HG03354 (cell line): ENCODE data around the gene TRIM65.

Source experiments
- ATAC-seq: cut with Tn5 transposase; IDR thresholded peaks from one replicate; pipeline ENCODE4 v1.9.1; 2021; ENCODE audit warnings: mild to moderate bottlenecking; ENCODE audit not compliant: unreplicated experiment, poor library complexity, severe bottlenecking

Gene TRIM65, protein sequence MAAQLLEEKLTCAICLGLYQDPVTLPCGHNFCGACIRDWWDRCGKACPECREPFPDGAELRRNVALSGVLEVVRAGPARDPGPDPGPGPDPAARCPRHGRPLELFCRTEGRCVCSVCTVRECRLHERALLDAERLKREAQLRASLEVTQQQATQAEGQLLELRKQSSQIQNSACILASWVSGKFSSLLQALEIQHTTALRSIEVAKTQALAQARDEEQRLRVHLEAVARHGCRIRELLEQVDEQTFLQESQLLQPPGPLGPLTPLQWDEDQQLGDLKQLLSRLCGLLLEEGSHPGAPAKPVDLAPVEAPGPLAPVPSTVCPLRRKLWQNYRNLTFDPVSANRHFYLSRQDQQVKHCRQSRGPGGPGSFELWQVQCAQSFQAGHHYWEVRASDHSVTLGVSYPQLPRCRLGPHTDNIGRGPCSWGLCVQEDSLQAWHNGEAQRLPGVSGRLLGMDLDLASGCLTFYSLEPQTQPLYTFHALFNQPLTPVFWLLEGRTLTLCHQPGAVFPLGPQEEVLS

GRCh38 chr17:75896415-75897159 lies at the start of gene TRIM65:
Gene TRIM65 (minus strand): TSS chr17:75896951. CDS start chr17:75896937, 14 bp downstream.
- peak; percentile 70 for ATAC-seq

DNA sequence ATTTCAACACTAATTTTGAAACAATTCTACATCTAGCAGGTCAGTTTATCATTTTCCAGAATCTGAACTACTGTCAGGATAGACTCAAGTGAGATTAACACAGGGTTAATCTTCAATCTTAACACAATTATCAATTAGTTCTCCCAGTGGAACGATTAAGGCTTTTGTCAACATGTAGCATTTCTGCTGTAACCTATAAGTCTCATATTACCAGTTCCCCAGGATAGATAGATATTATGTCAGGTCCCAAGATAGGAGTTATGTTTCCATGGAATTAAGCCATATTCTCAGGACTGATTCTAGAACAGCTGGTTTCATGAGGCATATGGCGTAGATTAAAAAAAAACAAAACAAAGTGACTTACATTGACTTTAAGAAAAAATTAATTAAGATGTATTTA lies 48.5 kb upstream of the TRIM65 start:
- no peak for ATAC-seq

DNA sequence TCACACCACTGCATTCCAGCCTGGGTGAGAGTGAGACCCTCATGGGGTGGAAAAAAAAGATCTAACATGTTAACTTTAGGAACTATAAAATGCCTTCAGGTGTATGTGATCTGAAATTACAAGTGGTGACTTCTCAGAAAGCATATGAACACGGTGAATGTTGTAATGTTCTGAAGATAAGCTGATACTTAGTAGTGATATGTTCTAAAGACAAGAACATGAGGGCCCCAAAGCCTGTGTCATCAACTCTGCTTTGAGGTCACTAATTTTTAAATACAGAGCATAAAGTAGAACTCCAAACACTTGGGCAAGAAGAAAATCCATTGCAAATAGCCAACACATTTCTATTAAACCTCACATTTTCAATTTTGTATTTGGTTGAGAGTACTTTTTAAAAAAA lies 46.7 kb upstream of the TRIM65 start:
- no peak for ATAC-seq

GRCh38 chr17:75942473-75942872 lies 45.7 kb upstream of the TRIM65 start:
- ATAC-seq: no peak

GRCh38 chr17:75941442-75941819 lies 44.7 kb upstream of the TRIM65 start:
- ATAC-seq: no peak

GRCh38 chr17:75940727-75941441 lies 44.1 kb upstream of the TRIM65 start, which contains the start of gene FBF1:
Gene FBF1 (minus strand): TSS chr17:75941042. CDS start chr17:75938149, 2,893 bp downstream.
- peak; percentile 96 for ATAC-seq

- ATAC-seq: no peak
Measured at GRCh38 chr17:75937652-75938051, 40.9 kb upstream of the TRIM65 start.

DNA sequence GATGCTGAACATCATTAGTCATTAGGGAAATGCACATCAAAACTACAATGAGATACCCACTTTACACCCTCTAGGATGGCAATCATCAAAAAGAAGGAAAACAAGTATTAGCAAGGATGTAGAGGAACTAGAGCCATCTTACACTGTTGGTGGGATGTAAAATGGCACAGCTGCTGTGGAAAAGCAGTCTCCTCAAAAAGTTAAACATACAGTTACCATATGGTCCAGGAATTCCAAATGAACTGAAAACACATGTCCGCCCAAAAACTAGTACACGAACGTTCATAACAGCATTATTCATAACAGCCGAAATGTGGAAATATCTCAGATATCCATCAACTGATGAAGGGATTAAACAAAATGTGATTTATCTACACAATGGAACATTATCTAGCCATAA lies 37.1 kb upstream of the TRIM65 start:
- no peak for ATAC-seq

DNA sequence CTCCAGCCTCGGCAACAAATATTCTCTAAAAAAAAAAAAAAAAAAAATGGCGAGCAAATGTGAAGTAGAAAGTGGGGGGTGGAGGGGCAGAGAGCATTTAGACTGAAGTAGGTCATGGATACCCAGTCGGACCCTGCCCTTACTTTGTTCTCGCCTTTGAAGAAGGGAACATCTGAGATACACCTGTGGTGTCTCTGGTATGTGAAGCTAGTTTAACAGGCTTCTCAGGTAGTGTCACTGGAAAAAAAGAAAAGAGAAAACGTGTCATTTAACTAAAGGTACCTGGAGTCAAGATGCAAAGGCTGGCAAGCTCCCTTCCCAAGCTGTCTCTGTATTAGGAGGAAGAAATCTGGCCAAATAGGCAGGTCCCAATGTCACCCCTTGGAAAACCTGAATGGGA lies 36.1 kb upstream of the TRIM65 start:
- no peak for ATAC-seq

GRCh38 chr17:75931062-75931461 lies 34.3 kb upstream of the TRIM65 start:
- ATAC-seq: no peak

GRCh38 chr17:75927286-75927922 lies 30.7 kb upstream of the TRIM65 start:
- ATAC-seq: no peak

DNA sequence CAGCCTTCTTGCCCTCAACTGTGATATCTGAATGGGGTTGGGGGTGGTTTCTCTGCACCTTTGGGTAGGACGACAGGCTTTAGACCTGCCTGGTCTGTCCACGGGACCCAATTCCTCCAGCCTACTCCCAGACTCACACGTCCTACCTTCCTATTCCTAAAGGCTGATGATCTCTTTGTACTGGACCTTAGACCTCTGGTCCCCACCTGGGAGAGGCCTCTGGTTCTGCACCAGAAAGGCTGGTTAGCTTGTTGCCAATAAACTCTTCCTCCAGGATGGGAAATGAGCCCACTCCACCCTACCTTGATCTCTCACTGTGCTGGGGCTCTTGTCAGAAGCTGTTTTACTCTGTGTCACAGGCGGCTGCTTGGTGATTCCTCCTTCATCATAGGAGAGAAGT lies 29.7 kb upstream of the TRIM65 start:
- no peak for ATAC-seq

DNA sequence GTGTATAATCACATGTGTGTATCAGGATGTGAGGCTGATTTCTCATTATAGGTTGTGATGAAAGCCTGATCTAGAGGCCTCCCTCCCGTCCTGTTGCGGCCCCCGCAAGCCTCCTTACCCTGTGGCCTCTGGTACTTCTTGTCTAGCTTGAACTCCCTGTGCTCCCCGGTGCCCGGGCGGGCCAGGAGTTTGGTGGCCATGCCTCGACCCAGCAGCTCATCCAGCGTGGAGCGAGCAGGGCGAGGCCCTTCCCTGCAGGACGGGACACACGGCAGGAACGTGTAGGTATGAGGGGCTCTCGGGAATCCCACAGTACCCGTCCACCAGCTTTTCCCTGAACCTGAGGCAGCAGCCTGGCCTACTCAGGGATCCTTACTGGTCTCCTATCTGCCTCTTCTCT lies 29.2 kb upstream of the TRIM65 start:
- no peak for ATAC-seq

DNA sequence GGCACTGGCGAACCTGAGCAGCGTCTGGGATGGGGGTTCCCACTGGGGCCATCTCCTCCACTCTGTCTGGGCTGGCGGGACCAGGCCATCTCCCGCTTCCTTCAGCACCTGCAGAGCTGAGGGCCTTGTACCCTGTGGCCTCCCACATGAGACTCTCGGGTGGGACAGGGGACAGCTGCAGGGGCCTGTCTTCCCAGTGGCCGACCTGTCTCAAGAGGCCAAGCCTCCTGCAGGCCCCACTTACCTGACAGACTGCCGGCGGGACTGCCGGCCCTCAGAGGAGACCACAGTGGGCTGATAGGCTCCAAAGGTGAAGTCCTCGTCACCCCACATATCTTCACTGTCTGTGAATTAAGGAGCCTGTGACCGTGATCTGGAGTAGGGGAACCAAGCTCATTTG lies 28.4 kb upstream of the TRIM65 start:
- ATAC-seq: no peak

GRCh38 chr17:75922963-75923874 lies 26.5 kb upstream of the TRIM65 start:
- ATAC-seq: no peak

DNA sequence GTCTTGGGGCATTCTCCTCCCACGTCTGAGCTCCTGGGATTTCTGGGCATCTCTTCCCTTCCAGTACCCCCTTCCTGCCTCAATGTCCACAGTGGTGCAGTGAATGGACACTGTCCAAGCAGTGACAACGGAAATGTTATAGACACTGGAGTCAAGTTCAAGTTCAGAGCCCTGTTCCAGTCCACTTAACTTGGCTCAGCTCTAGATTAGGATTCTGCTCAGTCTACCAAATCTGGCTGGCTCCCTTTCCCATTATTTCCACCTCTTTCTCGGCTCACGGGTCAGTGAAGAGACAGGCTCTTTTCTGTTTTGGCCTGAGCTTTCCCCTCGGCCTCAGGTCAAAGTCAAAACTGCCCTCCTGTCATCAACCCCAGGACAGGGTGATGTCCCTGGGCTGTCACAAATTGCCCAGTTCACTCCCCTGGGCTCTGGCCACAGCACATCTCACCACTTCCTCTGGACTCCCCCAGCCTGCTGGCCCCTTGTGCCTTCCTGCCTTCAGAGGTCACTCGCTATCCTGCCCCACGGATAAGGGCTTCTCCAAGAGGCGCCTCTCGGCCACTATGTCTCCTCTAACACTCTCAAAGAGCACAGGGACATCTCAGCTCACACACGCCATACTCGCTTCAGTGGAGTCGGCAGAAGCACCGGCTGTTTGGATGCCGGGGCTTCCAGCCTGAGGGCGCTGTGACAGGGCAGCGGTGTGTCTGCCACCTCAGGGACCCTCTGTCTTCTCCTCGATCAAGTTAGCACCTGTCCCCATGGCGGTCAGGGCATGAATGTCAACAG lies 25.6 kb upstream of the TRIM65 start:
- ATAC-seq: no peak

GRCh38 chr17:75921596-75921995 lies 24.8 kb upstream of the TRIM65 start:
- ATAC-seq: no peak

- ATAC-seq: no peak
Measured at GRCh38 chr17:75920045-75920560, 23.4 kb upstream of the TRIM65 start.
